GM12878 (cell line): Measurements from ENCODE around the gene NKAIN2. TPM values are rescaled to one million over a fixed set of nuclear protein-coding genes. Genes with fewer than 3 reads are reported as not detected.

Experiments used
- ATAC-seq: fragments of 200-7000 bp; cut with Tn5 transposase; 3 replicates; pipeline ENCODE4 v1.9.1; 2020; ENCODE audit warnings: mild to moderate bottlenecking, moderate library complexity
- BruUV-seq: library from RNA; stranded (reverse); fragments of 400-500 nt; replicated peaks from 2 replicates; lab custom pipeline; 2021; lab: Mats Ljungman, UMichigan
- CTCF ChIA-PET: fragments of 300-600 bp; sonication (Branson Sonifier 250); formaldehyde crosslinking; extraction: SDS; loops from one replicate; lab custom pipeline; 2021; ENCODE audit warnings: inconsistent platforms; lab: Yijun Ruan, JAX
- POLR2A ChIA-PET: fragments of 350-600 bp; formaldehyde crosslinking; extraction: SDS; loops from one replicate; lab custom pipeline; 2021; ENCODE audit warnings: inconsistent platforms; lab: Charles Lee
- RAD21 ChIA-PET: fragments of 300-600 bp; sonication (Branson Sonifier 250); formaldehyde crosslinking; loops from one replicate; lab custom pipeline; 2023; ENCODE audit warnings: antibody characterized with exemption; ENCODE audit not compliant: unreplicated experiment; lab: Charles Lee
- SMC1A ChIA-PET: fragments of 300-600 bp; sonication (Branson Sonifier 250); formaldehyde crosslinking; loops from one replicate; lab custom pipeline; 2023; ENCODE audit not compliant: unreplicated experiment, uncharacterized antibody; lab: Charles Lee
- DNase-seq: peaks from one replicate; pipeline ENCODE4 v3.0.0-alpha.2; 2011; ENCODE audit warnings: low read depth, low spot score
- FAIRE-seq: peaks from 3 replicates; lab custom pipeline; 2011; peaks lifted over from hg19 to GRCh38; lab: Jason Lieb, UNC
- H2AFZ ChIP-seq: 2 replicates; pipeline ENCODE4 v1.6.0; 2011; ENCODE audit warnings: low read depth, low read length, control low read depth; ENCODE audit not compliant: control insufficient read depth
- H3K27ac ChIP-seq: 2 replicates; pipeline ENCODE4 v1.5.1; 2011; ENCODE audit warnings: control low read depth; ENCODE audit not compliant: control insufficient read depth, insufficient read depth
- H3K27me3 ChIP-seq, 2 experiments: replicated peaks in 1 of 2; 2 replicates each; pipeline versions ENCODE4 v1.6.0 to v1.6.1; 2011; ENCODE audit warnings: low read length in 1 of 2; ENCODE audit not compliant: control insufficient read depth in 2 of 2, insufficient read depth in 2 of 2
- H3K36me3 ChIP-seq, 2 experiments: 2 replicates each; pipeline ENCODE4 v1.5.1; 2011; ENCODE audit warnings: low read length in 1 of 2; ENCODE audit not compliant: control insufficient read depth in 2 of 2, insufficient read depth in 2 of 2
- H3K4me1 ChIP-seq: 2 replicates; pipeline ENCODE4 v1.6.1; 2011; ENCODE audit warnings: mild to moderate bottlenecking, low read length, moderate library complexity, mixed read lengths; ENCODE audit not compliant: control insufficient read depth, insufficient read depth
- H3K4me2 ChIP-seq: 2 replicates; pipeline ENCODE4 v1.6.0; 2011; ENCODE audit warnings: control low read depth; ENCODE audit not compliant: control insufficient read depth, insufficient read depth
- H3K4me3 ChIP-seq: fragments of 200-600 bp; sonication (generic); 2 replicates; pipeline ENCODE4 v1.5.1; 2016
- H3K79me2 ChIP-seq: 2 replicates; pipeline ENCODE4 v1.6.0; 2011; ENCODE audit warnings: low read length; ENCODE audit not compliant: control insufficient read depth, insufficient read depth
- H3K9ac ChIP-seq: 2 replicates; pipeline ENCODE4 v1.8.0; 2011; ENCODE audit warnings: low read length, control low read depth, mixed read lengths; ENCODE audit not compliant: control insufficient read depth, insufficient read depth
- H3K9me3 ChIP-seq: replicated peaks from 3 replicates; pipeline ENCODE4 v1.5.1; 2011; ENCODE audit warnings: mild to moderate bottlenecking, low read length; ENCODE audit not compliant: control insufficient read depth, insufficient read depth
- H4K20me1 ChIP-seq: 2 replicates; pipeline ENCODE4 v1.6.0; 2011; ENCODE audit not compliant: control insufficient read depth, insufficient read depth
- ATF7 ChIP-seq: fragments of 450-650 bp; IDR thresholded peaks from 2 replicates; pipeline ENCODE4 v1.6.1; 2016; ENCODE audit warnings: low read depth, mild to moderate bottlenecking
- BRCA1 ChIP-seq: IDR thresholded peaks from 2 replicates; pipeline ENCODE4 v1.6.1; 2011; ENCODE audit warnings: low read depth, low read length, improper control_type of control experiment
- IKZF2 ChIP-seq, 2 experiments: fragments of 450-650 bp; IDR thresholded peaks; 2 replicates each; pipeline ENCODE4 v1.6.1; 2017; ENCODE audit warnings: mild to moderate bottlenecking in 2 of 2, moderate library complexity in 2 of 2
- JUNB ChIP-seq: IDR thresholded peaks from 2 replicates; pipeline ENCODE4 v1.6.1; 2016; ENCODE audit warnings: antibody characterized with exemption, mild to moderate bottlenecking
- MTA3 ChIP-seq: IDR thresholded peaks from 2 replicates; pipeline ENCODE4 v1.6.1; 2012; ENCODE audit warnings: low read length, inconsistent platforms, borderline replicate concordance
- MYB ChIP-seq: fragments of 150-350 bp; IDR thresholded peaks from 2 replicates; pipeline ENCODE4 v1.6.1; 2014; ENCODE audit warnings: mild to moderate bottlenecking, low read depth, low read length, borderline replicate concordance
- NBN ChIP-seq: fragments of 450-650 bp; IDR thresholded peaks from 2 replicates; pipeline ENCODE4 v1.6.1; 2016
- NFIC ChIP-seq: IDR thresholded peaks from 2 replicates; pipeline ENCODE4 v1.6.1; 2012; ENCODE audit warnings: low read depth, mild to moderate bottlenecking, inconsistent platforms, low read length, moderate library complexity
- NFYB ChIP-seq: IDR thresholded peaks from 2 replicates; pipeline ENCODE4 v1.6.1; 2011; ENCODE audit warnings: low read depth, mild to moderate bottlenecking, low read length, improper control_type of control experiment, moderate library complexity; ENCODE audit not compliant: insufficient read depth
- NRF1 ChIP-seq: conservative IDR thresholded peaks from 2 replicates; pipeline ENCODE4 v1.6.1; 2011; ENCODE audit warnings: mild to moderate bottlenecking, low read depth, low read length, improper control_type of control experiment
- RAD51 ChIP-seq: fragments of 450-650 bp; IDR thresholded peaks from 2 replicates; pipeline ENCODE4 v1.6.1; 2016; ENCODE audit warnings: moderate library complexity, mild to moderate bottlenecking, inconsistent platforms
- RELA ChIP-seq: fragments of 450-650 bp; IDR thresholded peaks from 2 replicates; pipeline ENCODE4 v1.8.0; 2014; ENCODE audit warnings: borderline replicate concordance; ENCODE audit not compliant: partially characterized antibody
- RUNX3 ChIP-seq: IDR thresholded peaks from 2 replicates; pipeline ENCODE4 v1.6.1; 2012; ENCODE audit warnings: low read length, inconsistent platforms
- WGBS: methylation state at CpG from one replicate; pipeline ENCODE4 v1.1.6; 2016; ENCODE audit warnings: low lambda C conversion rate; ENCODE audit not compliant: insufficient replicate concordance, insufficient coverage; ENCODE audit errors: missing lambda C conversion rate; 5-methylcytosine and 5-hydroxymethylcytosine counted together
- in situ Hi-C: fragments of 300-500 bp; cut with MboI; formaldehyde crosslinking; loops from 9 replicates; pipeline ENCODE4 v1.14.3; 2018; ENCODE audit warnings: mixed read lengths
- intact Hi-C: fragments of 100-400 bp; cut with micrococcal nuclease; formaldehyde crosslinking; loops from one replicate; pipeline ENCODE4 v1.14.2; 2022; ENCODE audit not compliant: unreplicated experiment
- polyA plus RNA-seq, 11 experiments: library from polyadenylated mRNA; depleted of rRNA in 4 of 11; unstranded in 6 of 11; stranded (reverse) in 5 of 11; fragments of >200 nt; fragmentation: Nextera tagmentation in 4 of 11; fragmentation: Illumina TruSeq in 1 of 11; extraction: Ambion mirVana in 4 of 11; extraction: Trizol in 1 of 11; gene quantifications; 1 replicate in 1 of 11; 2 replicates in 10 of 11; pipeline versions ENCODE4 v1.2.1 to v1.2.3, GENCODE V29; 2011 to 2016; ENCODE audit warnings: inconsistent platforms in 2 of 11, missing spikeins in 2 of 11, low read depth in 1 of 11
- total RNA-seq, 4 experiments: library from RNA; depleted of rRNA in 3 of 4; stranded (reverse); fragments of >200 nt in 3 of 4; fragmentation: Illumina TruSeq in 1 of 4; extraction: Trizol in 1 of 4; gene quantifications; 2 replicates each; pipeline versions ENCODE4 v1.2.1 to v1.2.3, GENCODE V29; 2013 to 2021
- TF ChIP-seq, protein P1 (sequence below): fragments of 450-650 bp; IDR thresholded peaks from 2 replicates; pipeline ENCODE4 v1.6.1; 2017; ENCODE audit warnings: low read depth, mild to moderate bottlenecking, moderate library complexity
- TF ChIP-seq, protein P2 (sequence below): fragments of 450-650 bp; IDR thresholded peaks from 2 replicates; pipeline ENCODE4 v1.6.1; 2018; ENCODE audit warnings: borderline replicate concordance, mild to moderate bottlenecking; ENCODE audit not compliant: partially characterized antibody
- TF ChIP-seq, protein P3 (sequence below): fragments of 450-650 bp; IDR thresholded peaks from 2 replicates; pipeline ENCODE4 v1.6.1; 2018; ENCODE audit warnings: mild to moderate bottlenecking, low read depth, moderate library complexity; ENCODE audit not compliant: partially characterized antibody
- TF ChIP-seq, protein P4 (sequence below): fragments of 450-650 bp; IDR thresholded peaks from 2 replicates; pipeline ENCODE4 v1.6.1; 2016; ENCODE audit warnings: mild to moderate bottlenecking

The NKAIN2 gene
- total and polyA plus RNA-seq, 10 of the 15 experiments (the other 5 are each of a cell fraction or from before 2014, with no cell fraction given) = not detected

DNA sequence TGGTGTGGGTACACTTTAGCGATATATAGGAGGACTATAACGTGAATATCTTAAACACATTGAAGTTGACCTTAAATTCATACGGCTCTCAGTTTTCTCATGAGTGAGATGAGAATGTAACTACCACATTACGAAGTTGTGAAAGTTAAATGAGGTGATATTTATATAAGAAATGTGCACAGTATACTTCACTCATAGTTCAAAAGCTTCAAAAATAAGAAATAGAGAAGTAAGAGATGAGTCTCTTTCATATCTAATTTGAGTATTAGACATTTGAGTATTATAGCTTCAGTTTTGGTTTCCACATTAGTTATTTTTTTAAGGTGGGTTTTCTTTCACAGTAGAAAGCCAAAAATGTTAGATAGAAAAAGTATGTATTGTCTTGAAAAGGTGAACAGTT is 183.3 kb downstream of the NKAIN2 start:
- ATAC-seq = peak; percentile 57
- ChIA-PET POLR2A (no interaction called here), CTCF (interaction anchor here (1.1 kb wide), 1 partner anchor 13 kb away, joined by 4 read pairs; no protein-coding TSS in a partner anchor), SMC1A (interaction anchor here (1.2 kb wide), 1 partner anchor 9 kb away, joined by 3 read pairs; no protein-coding TSS in a partner anchor), RAD21 (no interaction called here)
- no peak overlapping the region for H3K4me2 ChIP-seq
- FAIRE-seq = no peak
- no peak overlapping the region for H3K9ac ChIP-seq
- H3K27ac ChIP-seq = no peak overlapping the region
- H3K4me1 ChIP-seq = no peaks in the 10 kb centered on the region
- H2AFZ ChIP-seq = no peak overlapping the region
- no peaks in the 10 kb centered on the region for H3K36me3 ChIP-seq
- WGBS = 56% methylated on average over 4 of the region's 4 CpGs
- no peaks in the 10 kb centered on the region for H3K9me3 ChIP-seq
- H4K20me1 ChIP-seq = no peaks in the 10 kb centered on the region
- no peaks in the 10 kb centered on the region for H3K27me3 ChIP-seq
- no peak for DNase-seq
- no TSS peak for BruUV-seq
- in situ Hi-C loops (no loop called here), intact Hi-C loops (no loop called here)
- H3K4me3 ChIP-seq = no peak overlapping the region
- no peaks in the 10 kb centered on the region for H3K79me2 ChIP-seq
- TF ChIP-seq NRF1 (no peak), RAD51 (no peak), NFYB (no peak), ATF7 (0 out of 2 replicates have a peak, but pooled peaks have one; percentile 26), NFIC (peak; percentile 37; the same call in 1 of the 2 replicates), MYB (no peak), BRCA1 (no peak), NBN (no peak), RELA (no peak), RUNX3 (peak; percentile 31; the same call in 1 of the 2 replicates), IKZF2 (IDR thresholded peaks at IDR 0.05) (no peak), MTA3 (no peak), JUNB (peak; percentile 64)
- TF ChIP-seq, protein P1, sequence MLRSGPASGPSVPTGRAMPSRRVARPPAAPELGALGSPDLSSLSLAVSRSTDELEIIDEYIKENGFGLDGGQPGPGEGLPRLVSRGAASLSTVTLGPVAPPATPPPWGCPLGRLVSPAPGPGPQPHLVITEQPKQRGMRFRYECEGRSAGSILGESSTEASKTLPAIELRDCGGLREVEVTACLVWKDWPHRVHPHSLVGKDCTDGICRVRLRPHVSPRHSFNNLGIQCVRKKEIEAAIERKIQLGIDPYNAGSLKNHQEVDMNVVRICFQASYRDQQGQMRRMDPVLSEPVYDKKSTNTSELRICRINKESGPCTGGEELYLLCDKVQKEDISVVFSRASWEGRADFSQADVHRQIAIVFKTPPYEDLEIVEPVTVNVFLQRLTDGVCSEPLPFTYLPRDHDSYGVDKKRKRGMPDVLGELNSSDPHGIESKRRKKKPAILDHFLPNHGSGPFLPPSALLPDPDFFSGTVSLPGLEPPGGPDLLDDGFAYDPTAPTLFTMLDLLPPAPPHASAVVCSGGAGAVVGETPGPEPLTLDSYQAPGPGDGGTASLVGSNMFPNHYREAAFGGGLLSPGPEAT = no peak
- TF ChIP-seq, protein P2, sequence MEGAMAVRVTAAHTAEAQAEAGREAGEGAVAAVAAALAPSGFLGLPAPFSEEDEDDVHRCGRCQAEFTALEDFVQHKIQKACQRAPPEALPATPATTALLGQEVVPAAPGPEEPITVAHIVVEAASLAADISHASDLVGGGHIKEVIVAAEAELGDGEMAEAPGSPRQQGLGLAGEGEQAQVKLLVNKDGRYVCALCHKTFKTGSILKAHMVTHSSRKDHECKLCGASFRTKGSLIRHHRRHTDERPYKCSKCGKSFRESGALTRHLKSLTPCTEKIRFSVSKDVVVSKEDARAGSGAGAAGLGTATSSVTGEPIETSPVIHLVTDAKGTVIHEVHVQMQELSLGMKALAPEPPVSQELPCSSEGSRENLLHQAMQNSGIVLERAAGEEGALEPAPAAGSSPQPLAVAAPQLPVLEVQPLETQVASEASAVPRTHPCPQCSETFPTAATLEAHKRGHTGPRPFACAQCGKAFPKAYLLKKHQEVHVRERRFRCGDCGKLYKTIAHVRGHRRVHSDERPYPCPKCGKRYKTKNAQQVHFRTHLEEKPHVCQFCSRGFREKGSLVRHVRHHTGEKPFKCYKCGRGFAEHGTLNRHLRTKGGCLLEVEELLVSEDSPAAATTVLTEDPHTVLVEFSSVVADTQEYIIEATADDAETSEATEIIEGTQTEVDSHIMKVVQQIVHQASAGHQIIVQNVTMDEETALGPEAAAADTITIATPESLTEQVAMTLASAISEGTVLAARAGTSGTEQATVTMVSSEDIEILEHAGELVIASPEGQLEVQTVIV = no peak
- TF ChIP-seq, protein P3, sequence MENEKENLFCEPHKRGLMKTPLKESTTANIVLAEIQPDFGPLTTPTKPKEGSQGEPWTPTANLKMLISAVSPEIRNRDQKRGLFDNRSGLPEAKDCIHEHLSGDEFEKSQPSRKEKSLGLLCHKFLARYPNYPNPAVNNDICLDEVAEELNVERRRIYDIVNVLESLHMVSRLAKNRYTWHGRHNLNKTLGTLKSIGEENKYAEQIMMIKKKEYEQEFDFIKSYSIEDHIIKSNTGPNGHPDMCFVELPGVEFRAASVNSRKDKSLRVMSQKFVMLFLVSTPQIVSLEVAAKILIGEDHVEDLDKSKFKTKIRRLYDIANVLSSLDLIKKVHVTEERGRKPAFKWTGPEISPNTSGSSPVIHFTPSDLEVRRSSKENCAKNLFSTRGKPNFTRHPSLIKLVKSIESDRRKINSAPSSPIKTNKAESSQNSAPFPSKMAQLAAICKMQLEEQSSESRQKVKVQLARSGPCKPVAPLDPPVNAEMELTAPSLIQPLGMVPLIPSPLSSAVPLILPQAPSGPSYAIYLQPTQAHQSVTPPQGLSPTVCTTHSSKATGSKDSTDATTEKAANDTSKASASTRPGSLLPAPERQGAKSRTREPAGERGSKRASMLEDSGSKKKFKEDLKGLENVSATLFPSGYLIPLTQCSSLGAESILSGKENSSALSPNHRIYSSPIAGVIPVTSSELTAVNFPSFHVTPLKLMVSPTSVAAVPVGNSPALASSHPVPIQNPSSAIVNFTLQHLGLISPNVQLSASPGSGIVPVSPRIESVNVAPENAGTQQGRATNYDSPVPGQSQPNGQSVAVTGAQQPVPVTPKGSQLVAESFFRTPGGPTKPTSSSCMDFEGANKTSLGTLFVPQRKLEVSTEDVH = no peak
- TF ChIP-seq, protein P4, sequence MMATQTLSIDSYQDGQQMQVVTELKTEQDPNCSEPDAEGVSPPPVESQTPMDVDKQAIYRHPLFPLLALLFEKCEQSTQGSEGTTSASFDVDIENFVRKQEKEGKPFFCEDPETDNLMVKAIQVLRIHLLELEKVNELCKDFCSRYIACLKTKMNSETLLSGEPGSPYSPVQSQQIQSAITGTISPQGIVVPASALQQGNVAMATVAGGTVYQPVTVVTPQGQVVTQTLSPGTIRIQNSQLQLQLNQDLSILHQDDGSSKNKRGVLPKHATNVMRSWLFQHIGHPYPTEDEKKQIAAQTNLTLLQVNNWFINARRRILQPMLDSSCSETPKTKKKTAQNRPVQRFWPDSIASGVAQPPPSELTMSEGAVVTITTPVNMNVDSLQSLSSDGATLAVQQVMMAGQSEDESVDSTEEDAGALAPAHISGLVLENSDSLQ = no peak
